Measurements from ENCODE around the gene GPANK1. TPM values are rescaled to one million over a fixed set of nuclear protein-coding genes. Genes with fewer than 3 reads are reported as not detected.

The GPANK1 gene
- total RNA-seq, 1 donor from 2014 or later: 19.2 TPM

DNA sequence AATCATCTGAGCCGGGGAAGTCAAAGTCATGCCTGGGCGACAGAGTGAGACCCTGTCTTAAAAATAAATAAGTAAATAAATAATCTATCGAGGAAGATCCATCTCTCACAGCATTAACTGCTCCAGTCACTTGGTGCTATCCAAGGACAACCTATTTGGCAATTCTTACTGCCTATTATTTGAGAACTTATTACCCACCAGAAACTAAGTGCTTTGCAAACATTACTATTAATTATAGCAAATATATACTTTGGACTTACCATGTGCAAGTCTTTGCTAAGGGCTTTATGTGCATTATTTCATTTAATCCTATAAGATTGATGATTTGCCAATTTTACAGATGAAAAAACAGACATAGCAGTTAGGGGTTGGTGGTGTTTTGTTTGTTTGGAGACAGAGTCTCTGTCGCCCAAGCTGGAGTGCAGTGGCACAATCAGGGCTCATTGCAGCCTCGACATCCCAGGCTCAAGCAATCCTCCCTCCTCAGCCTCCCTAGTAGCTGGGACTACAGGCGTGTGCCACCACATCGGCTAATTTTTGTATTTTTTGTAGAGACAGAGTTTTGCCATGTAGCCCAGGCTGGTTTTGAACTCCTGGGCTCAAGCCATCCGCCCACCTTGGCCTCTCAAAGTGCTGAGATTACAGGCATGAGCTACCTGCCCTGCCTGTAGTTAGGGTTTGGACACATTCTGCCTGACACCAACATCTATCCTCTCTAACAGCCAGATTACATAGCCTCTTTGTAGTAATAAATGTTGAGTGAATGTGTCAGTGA, 10.0 kb downstream of the GPANK1 start:
- intact Hi-C loops (cut with DNase I): no loop called here
- DNase-seq (no peak), ATAC-seq (ENCODE audit: poor library complexity) (no peak)

DNA sequence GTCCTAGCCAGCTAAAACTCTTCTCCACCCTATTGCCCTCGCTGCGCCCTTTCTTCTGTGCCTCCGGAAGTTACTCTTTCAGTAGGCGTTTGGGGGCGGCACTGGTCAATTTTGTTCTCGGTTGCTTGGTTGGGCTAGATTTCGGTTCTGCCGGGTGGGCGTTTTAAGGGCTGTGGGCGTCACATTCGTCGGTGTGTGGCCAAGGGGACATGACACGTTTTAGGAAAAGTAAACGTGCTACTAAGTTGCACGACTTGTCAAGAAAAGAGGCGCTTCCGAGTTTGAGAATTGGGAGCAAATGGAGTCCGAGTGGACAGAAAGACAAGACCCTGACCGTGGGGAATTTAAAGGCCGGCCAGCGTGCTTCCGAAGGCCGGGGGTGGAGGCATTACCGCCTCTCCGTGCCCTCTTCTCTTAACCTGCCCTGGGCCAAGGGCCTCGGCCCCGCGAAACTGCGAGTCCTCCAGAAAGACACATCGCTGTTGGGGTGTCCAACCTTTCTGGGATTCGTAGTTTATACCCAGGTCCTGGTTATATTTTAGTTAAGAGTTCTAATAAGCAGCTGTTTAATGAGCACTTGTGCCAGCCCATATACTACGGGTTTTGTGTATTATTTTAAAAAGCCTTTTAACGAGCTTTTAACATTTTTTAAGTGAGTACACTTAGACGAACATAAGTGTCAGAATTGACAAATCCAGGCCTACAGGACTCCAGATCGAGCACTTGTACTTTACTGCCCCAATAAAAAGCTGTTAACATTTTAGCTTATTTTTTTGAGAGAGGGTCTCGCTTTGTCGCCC, 11.7 kb downstream of the GPANK1 start:
- DNase-seq (peak; percentile 88), ATAC-seq (ENCODE audit: poor library complexity) (peak; percentile 84)
- intact Hi-C loops (cut with DNase I): no loop called here

DNA sequence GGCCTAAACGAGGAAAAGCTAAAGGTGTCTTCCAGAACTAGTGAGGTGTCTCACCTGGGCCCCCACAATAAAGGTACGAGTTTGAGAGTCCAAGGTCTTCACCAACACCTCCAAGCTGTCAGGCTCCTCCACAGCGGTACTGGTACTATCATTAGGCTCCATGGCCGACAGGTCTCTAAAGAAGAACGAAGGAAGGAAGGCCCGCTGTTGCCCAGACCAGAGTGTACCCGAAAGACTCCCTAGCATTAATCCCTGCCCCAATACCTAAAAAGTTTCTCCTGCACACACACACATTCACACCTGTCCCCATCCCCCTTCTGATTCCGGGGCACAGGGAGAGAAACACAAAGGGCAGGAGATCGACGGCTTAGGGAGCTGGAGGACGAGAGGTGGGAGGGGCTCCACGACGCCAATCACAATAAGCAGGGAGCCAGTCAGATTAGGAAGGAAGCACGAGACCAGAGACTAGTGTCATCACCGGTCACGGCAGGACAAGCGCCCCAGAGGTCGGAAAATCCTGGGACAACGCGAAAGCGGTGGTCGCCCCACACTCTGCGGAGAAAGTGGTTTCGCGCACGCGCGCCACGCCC, 13.1 kb downstream of the GPANK1 start:
- peak; percentile 71 for ATAC-seq (ENCODE audit: poor library complexity)
- DNase-seq: no peak
- intact Hi-C loops (cut with DNase I): no loop called here

DNA sequence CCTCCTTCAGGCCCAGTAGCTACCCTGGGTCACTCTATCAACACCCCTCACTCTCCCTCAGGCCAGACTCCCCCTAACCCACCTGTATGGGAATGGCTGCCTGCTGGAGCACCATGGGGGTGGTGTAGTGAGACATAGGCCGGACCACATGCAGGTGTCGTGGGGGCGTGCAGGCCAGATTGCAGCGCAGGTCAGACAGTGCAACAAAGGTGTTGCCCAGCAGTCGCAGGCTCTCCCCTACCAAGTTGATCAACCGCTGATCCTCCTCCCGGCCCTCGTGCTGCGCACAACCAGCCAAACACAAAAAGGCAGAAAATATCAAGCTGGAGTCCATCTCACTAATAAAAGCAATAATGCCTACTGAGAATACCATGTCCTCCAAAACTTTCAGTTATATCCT, 19.5 kb downstream of the GPANK1 start:
- no peak for ATAC-seq (ENCODE audit: poor library complexity)

DNA sequence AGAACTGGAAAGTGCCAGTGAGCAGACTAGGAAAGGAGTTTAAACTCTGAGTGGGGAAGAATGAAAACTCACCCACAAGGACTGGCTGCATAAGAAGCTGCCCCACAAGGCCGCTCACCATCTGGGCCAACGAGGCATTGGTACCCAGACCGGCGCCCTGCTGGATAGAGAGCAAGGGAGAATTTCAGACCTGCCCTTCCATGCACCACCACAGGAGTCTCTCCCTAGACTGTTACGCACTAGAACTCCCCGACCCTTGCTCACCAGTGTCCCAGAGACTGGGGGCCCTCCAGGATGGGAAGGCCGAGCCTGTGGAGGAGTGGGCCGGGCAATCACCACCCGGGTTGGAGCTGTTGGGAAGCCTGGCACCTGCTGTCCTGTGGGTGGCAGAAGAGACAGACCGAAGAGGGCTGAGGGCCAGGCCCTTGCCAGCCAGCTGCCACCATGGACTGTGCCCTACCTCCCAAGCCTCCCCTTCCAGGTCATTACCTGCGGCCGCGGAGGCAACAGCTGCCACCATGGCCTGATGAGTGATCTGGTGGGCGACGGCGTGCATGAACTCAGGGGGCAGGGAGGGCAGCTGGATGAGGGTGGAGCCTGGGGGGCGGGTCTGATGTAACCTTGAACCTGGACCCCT, 20.9 kb downstream of the GPANK1 start:
- ATAC-seq (ENCODE audit: poor library complexity) (no peak), DNase-seq (no peak)
- intact Hi-C loops (cut with DNase I): no loop called here

More for the DNA sequence above, 19.5 kb downstream of the GPANK1 start:
- intact Hi-C loops (cut with DNase I): no loop called here
- no peak for DNase-seq

DNA sequence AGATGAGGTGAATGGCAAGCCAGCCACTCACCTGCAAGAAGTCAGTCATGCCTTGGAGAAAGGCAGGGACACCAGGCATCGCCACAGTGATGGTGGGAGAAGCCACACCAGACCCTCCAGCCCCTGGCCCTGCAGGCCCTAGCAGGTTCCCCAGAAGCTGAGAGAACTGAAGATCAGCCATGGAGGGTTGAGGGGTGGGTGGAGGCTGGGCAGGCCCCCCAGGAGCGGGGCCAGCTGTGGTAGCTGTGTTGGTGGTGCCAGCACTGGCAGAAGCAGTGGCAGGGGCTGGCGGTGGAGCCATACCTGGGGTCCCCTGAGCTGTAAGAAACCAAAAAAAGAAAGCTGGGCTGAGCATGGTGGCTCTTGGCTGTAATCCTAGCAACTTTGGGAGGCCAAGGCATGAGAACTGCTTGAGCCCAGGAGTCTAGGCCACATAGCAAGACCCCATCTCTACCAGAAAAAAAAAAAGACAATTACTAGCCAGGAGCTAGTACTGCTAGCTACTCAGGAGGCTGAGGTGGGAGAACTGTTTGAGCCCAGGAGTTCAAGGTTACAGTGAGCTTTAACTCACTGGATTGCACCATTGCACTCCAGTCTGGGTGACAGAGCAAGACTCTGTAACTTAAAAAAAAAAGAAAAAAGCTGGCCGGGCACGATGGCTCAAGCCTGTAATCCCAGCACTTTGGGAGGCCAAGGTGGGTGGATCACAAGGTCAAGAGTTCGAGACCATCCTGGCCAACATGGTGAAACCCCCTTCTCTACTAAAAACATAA, 21.8 kb downstream of the GPANK1 start:
- ATAC-seq (ENCODE audit: poor library complexity) (no peak), DNase-seq (no peak)
- intact Hi-C loops (cut with DNase I): no loop called here

DNA sequence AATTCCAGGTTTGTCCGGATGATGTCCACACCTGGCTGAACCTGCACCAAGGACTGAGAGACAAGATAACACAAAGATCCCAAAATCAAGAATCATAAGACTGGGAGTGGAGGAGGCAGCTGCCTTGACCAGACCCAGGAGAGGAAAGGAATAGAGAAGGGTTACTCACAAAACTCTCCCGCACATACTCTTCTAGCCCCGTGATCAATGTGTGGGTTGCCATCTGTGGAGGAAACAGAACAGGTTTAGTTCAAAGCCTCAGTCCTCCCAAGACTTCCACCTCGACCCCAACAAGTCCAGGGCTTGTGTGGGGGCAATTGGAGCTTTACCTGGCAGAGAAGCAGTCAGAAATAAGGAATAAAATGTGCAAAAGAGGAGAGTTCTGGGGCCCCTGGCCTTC, 23.4 kb downstream of the GPANK1 start:
- ATAC-seq (ENCODE audit: poor library complexity): no peak
- intact Hi-C loops (cut with DNase I): no loop called here
- no peak for DNase-seq

DNA sequence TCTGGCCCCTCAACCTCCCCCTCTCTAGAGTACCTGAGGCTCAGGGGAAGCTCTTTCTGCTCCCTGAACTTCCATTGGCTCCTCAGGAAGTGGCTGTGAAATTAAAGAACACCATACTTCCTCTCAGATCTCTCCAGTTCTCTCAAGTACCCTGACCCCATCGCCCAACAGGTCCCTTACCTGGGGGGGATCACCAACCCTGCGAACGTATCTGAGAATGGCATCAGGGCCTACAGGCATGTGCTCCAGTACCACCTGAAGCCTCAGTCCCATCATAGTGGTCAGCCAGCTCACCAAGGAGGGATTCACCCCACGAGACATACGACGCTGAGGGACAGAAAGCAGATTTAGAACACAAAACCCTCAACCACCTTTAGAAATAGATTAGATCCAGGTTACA, 24.2 kb downstream of the GPANK1 start:
- no peak for ATAC-seq (ENCODE audit: poor library complexity)
- DNase-seq: no peak
- intact Hi-C loops (cut with DNase I): no loop called here

DNA sequence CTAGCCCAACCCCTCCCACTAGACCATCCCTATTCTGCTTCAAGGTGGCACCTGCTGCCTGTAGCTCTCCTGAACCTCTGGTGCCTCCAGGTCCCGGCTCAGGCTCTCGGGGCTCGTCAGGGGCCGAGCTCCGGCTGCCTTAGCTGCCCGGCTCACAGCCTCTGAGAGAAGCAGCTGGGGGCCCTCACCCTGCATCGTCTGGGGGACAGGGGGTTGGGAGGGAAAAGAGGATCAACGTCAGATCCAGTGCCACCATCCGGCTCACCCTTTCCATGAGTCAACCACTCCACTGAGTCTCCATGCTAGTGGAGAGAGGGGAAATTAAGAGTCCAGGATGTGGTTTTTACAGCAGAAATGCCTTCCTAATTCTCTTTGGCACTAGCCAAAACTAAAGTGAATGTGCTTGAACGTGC, 25.3 kb downstream of the GPANK1 start:
- DNase-seq: no peak
- no peak for ATAC-seq (ENCODE audit: poor library complexity)
- intact Hi-C loops (cut with DNase I): no loop called here

DNA sequence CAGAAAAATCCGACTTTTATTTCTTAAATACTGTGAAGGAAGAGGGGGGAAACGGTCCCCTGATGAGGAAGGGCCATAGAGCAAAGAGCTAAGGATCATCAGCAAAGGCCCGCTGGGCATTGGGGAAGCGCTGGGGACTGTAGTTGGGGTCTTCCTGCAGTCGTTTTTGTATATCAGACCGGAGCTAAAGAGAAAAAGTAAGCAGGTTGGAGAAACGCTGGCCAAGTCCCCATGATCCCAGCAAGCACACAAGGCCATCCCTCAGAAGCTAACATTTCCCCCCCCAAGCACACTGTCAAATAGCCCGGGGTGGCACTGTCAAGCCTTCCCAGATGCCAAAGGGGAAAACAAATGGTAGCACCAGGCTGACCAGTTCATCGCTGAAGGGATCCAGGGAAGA, 25.8 kb downstream of the GPANK1 start:
- ATAC-seq (ENCODE audit: poor library complexity) (no peak), DNase-seq (no peak)
- intact Hi-C loops (cut with DNase I): no loop called here

DNA sequence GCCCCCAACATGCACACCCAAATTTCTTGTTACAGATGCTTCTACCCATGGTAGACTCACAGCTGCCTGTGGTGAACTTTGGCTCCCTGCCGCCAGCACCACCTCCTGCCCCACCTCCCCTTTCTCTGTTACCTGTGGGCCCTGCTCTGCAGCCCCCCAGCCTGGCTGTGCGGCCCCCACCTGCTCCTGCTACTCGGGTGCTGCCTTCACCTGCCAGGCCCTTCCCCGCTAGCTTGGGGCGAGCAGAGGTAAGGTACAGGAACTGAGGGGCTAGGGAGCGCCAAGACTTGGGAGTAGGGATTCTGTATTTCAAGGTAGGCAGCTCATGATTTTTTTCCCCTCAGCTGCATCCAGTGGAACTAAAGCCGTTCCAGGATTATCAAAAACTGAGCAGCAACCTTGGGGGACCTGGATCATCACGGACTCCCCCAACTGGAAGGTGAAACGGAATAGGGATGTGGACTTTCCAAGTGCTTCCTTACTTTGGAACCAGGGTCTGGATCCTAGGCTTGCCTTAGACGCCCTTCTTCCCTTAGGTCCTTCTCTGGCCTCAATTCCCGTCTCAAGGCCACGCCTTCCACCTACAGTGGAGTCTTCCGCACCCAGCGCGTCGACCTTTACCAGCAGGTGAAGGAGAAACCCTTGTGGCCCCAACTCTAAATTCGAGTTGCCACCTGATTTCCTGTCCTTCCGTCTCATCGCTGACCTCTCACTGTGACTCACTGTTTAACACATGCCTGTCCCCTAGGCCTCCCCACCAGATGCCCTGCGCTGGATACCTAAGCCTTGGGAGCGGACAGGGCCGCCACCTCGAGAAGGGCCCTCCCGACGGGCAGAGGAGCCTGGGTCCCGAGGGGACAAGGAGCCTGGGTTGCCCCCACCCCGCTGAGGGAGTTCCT, 27.9 kb downstream of the GPANK1 start:
- intact Hi-C loops (cut with DNase I): no loop called here
- ATAC-seq (ENCODE audit: poor library complexity): no peak

DNA sequence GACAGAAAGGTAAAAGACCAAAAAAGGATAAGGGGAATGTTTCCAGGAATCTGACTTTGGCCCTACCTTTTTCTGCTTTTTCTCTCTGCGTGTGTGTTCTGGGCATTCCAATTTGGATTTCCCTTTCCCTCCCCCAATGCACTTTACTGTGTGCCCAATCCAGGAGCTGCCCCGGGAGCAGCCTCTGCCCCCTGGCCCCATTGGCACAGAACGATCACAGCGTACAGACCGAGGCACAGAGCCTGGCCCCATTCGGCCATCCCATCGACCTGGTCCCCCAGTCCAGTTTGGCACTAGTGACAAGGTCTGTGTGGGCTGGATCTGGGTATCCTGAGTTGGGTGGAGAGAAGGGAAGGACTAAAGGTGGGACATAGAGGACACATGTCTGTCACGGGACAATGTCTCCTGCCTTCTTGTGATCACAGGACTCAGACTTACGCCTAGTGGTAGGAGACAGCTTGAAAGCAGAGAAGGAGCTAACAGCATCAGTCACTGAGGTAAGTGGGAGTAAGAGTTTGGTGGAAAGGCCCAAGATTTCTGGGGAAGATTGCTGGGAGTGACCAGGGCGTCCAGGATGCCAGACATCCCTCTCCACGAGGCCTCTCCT, 29.7 kb downstream of the GPANK1 start:
- intact Hi-C loops (cut with DNase I): no loop called here
- DNase-seq: no peak
- ATAC-seq (ENCODE audit: poor library complexity): no peak

More for the DNA sequence above, 27.9 kb downstream of the GPANK1 start:
- no peak for DNase-seq

DNA sequence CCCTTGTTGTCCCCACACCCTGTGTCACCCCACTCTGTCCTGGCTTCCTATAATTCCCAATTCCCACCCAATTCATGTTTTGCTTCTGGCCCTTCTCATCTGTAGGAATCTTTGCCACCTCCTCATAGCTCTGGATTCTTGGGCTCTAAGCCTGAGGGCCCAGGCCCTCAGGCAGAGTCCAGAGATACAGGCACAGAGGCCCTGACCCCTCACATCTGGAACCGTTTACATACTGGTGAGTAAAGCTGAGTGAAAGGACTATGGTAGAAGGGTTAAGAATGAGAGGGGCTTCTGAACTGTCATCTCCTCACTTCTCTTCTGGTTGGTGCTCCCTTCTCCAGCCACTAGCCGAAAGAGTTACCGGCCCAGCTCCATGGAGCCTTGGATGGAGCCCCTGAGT, 30.7 kb downstream of the GPANK1 start:
- ATAC-seq (ENCODE audit: poor library complexity) (no peak), DNase-seq (no peak)
- intact Hi-C loops (cut with DNase I): no loop called here

DNA sequence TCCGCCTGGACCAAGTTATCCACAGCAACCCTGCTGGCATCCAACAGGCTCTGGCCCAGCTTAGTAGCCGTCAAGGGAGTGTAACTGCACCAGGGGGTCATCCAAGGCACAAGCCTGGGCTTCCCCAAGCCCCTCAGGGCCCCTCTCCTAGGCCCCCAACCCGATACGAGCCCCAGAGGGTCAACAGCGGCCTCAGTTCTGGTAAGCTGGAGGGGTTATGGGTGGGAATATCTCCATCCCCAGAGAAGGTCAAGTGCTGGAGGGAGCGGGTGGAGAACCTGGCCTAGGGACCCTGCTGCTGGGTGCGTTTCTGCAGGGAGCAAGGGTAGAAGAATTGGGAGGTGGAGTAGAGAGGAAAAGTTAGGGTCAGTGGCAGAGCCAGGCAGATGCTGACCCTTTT, 31.4 kb downstream of the GPANK1 start:
- DNase-seq: no peak
- intact Hi-C loops (cut with DNase I): no loop called here
- ATAC-seq (ENCODE audit: poor library complexity): no peak

DNA sequence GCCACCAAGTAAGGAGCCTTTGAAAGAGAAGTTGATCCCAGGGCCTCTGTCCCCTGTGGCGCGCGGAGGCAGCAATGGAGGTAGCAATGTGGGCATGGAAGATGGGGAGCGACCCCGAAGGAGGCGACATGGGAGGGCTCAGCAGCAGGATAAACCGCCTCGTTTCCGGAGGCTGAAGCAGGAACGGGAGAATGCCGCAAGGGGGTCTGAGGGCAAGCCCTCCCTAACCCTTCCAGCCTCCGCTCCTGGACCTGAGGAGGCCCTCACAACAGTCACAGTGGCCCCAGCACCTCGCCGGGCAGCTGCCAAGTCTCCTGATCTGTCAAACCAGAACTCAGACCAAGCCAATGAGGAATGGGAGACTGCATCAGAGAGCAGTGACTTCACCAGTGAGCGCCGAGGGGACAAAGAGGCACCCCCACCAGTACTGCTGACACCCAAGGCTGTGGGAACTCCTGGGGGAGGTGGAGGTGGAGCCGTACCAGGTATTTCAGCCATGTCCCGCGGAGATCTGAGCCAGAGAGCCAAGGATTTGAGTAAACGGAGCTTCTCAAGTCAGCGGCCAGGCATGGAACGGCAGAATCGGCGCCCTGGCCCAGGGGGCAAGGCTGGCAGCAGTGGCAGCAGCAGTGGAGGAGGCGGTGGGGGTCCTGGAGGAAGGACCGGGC, 32.4 kb downstream of the GPANK1 start:
- peak; percentile 9 for ATAC-seq (ENCODE audit: poor library complexity)
- intact Hi-C loops (cut with DNase I): no loop called here
- DNase-seq: no peak

DNA sequence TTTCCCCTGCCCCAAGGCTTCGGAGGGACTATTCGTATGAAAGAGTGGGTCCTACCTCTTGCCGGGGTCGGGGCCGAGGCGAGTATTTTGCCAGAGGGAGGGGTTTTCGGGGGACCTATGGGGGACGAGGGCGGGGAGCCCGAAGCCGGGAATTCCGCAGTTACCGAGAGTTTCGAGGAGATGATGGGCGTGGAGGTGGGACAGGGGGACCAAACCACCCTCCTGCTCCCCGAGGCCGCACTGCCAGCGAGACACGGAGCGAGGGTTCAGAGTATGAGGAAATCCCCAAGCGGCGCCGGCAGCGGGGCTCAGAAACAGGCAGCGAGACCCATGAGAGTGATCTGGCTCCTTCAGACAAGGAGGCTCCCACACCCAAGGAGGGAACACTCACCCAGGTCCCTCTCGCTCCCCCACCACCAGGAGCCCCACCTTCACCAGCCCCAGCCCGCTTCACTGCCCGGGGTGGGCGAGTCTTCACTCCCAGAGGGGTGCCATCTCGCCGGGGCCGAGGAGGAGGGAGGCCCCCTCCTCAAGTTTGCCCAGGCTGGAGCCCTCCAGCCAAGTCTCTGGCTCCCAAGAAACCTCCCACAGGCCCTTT, 33.0 kb downstream of the GPANK1 start:
- DNase-seq (no peak), ATAC-seq (ENCODE audit: poor library complexity) (peak; percentile 4)
- intact Hi-C loops (cut with DNase I): no loop called here

Data from Right ventricle myocardium superior (tissue), 1 donor.